Measurements from ENCODE around the gene ZNF474. TPM values are rescaled to one million over a fixed set of nuclear protein-coding genes. Genes with fewer than 3 reads are reported as not detected.
A peak's percentile ranks its signal among the peaks of the same experiment; 100 is the strongest.

ZNF474 gene
- total RNA-seq, 1 donor from 2014 or later, result not detected

GRCh38 chr5:122195802-122196394 lies 66.6 kb downstream of the ZNF474 start:
- DNase-seq (ENCODE audit: low spot score), result peak; percentile 57
- Mint-ChIP-seq H3K36me3 (ENCODE audit: low read depth, unreplicated experiment) (no peaks in the 10 kb centered on the region), H3K9me3 (ENCODE audit: unreplicated experiment) (no peaks in the 10 kb centered on the region), H3K4me1 (ENCODE audit: unreplicated experiment) (peaks cover 7% of the 10 kb centered on the region), H3K27ac (ENCODE audit: unreplicated experiment) (no peak overlapping the region), H3K4me3 (ENCODE audit: unreplicated experiment) (no peak overlapping the region), H3K27me3 (ENCODE audit: unreplicated experiment) (no peaks in the 10 kb centered on the region)
- TF ChIP-seq CTCF (IDR thresholded peaks at IDR 0.05; ENCODE audit: unreplicated experiment), result peak; percentile 38

- no peak for TF ChIP-seq CTCF (IDR thresholded peaks at IDR 0.05; ENCODE audit: unreplicated experiment)
- no peak for DNase-seq (ENCODE audit: low spot score)
- Mint-ChIP-seq H3K4me1 (ENCODE audit: unreplicated experiment) (no peaks in the 10 kb centered on the region), H3K27me3 (ENCODE audit: unreplicated experiment) (no peaks in the 10 kb centered on the region), H3K9me3 (ENCODE audit: unreplicated experiment) (no peaks in the 10 kb centered on the region), H3K4me3 (ENCODE audit: unreplicated experiment) (no peak overlapping the region), H3K27ac (ENCODE audit: unreplicated experiment) (no peak overlapping the region), H3K36me3 (ENCODE audit: low read depth, unreplicated experiment) (no peaks in the 10 kb centered on the region)
Measured at GRCh38 chr5:122199146-122199545, 69.8 kb downstream of the ZNF474 start.

GRCh38 chr5:122200450-122200849 lies 71.1 kb downstream of the ZNF474 start:
- TF ChIP-seq CTCF (IDR thresholded peaks at IDR 0.05; ENCODE audit: unreplicated experiment), result no peak
- Mint-ChIP-seq H3K4me3 (ENCODE audit: unreplicated experiment) (no peak overlapping the region), H3K4me1 (ENCODE audit: unreplicated experiment) (no peaks in the 10 kb centered on the region), H3K36me3 (ENCODE audit: low read depth, unreplicated experiment) (no peaks in the 10 kb centered on the region), H3K9me3 (ENCODE audit: unreplicated experiment) (no peaks in the 10 kb centered on the region), H3K27me3 (ENCODE audit: unreplicated experiment) (no peaks in the 10 kb centered on the region), H3K27ac (ENCODE audit: unreplicated experiment) (no peak overlapping the region)
- DNase-seq (ENCODE audit: low spot score), result no peak

GRCh38 chr5:122200865-122201264 lies 71.5 kb downstream of the ZNF474 start:
- Mint-ChIP-seq H3K9me3 (ENCODE audit: unreplicated experiment) (no peaks in the 10 kb centered on the region), H3K27me3 (ENCODE audit: unreplicated experiment) (no peaks in the 10 kb centered on the region), H3K36me3 (ENCODE audit: low read depth, unreplicated experiment) (no peaks in the 10 kb centered on the region), H3K4me1 (ENCODE audit: unreplicated experiment) (no peaks in the 10 kb centered on the region), H3K27ac (ENCODE audit: unreplicated experiment) (no peak overlapping the region), H3K4me3 (ENCODE audit: unreplicated experiment) (no peak overlapping the region)
- no peak for TF ChIP-seq CTCF (IDR thresholded peaks at IDR 0.05; ENCODE audit: unreplicated experiment)
- no peak for DNase-seq (ENCODE audit: low spot score)

- H3K9me3 Mint-ChIP-seq (ENCODE audit: unreplicated experiment), result no peaks in the 10 kb centered on the region
- no peaks in the 10 kb centered on the region for H3K36me3 Mint-ChIP-seq (ENCODE audit: low read depth, unreplicated experiment)
- no peak for DNase-seq (ENCODE audit: low spot score)
- H3K4me1 Mint-ChIP-seq (ENCODE audit: unreplicated experiment), result no peaks in the 10 kb centered on the region
- no peak for TF ChIP-seq CTCF (IDR thresholded peaks at IDR 0.05; ENCODE audit: unreplicated experiment)
- H3K27me3 Mint-ChIP-seq (ENCODE audit: unreplicated experiment), result no peaks in the 10 kb centered on the region
- H3K4me3 Mint-ChIP-seq (ENCODE audit: unreplicated experiment), result no peak overlapping the region
- no peak overlapping the region for H3K27ac Mint-ChIP-seq (ENCODE audit: unreplicated experiment)
Measured at GRCh38 chr5:122201365-122201764, 72.0 kb downstream of the ZNF474 start.

Measured in endothelial cell (in vitro differentiated cells).